Lower leg skin (tissue), 3 donors: ENCODE data around the gene CA10.

Experiments used
- POLR2A ChIP-seq, 2 donors: fragments of 450-650 bp; IDR thresholded peaks; one replicate each; pipeline ENCODE4 v1.6.1; 2016 to 2017; ENCODE audit warnings: antibody characterized with exemption in 2 of 2, mild to moderate bottlenecking in 1 of 2, moderate library complexity in 1 of 2
- TF ChIP-seq, protein P1 (sequence below), 3 donors: fragments of 450-650 bp; IDR thresholded peaks; one replicate each; pipeline ENCODE4 v1.5.1; 2016; ENCODE audit warnings: antibody characterized with exemption in 3 of 3, mild to moderate bottlenecking in 3 of 3, moderate library complexity in 2 of 3

DNA sequence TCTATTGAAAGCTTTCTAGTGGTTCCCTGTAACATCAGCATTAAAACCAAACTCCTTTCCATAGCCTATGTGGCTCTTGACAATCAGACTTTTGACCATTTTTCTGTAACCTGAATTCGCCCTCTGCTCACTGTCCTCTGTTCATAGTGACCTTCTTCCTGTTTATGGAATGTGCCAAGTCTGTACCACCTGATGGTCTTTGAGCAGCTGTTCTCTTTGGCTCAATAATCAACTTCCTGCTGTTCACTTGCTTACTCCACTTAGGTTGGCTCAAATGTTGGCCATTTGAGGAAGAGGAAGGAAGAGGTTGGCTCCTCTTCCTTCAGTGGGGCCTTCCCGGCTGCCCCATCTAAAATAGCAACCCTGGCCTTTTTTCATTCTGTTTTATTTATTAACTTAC is 251.5 kb downstream of the CA10 start:
- TF ChIP-seq, protein P1, sequence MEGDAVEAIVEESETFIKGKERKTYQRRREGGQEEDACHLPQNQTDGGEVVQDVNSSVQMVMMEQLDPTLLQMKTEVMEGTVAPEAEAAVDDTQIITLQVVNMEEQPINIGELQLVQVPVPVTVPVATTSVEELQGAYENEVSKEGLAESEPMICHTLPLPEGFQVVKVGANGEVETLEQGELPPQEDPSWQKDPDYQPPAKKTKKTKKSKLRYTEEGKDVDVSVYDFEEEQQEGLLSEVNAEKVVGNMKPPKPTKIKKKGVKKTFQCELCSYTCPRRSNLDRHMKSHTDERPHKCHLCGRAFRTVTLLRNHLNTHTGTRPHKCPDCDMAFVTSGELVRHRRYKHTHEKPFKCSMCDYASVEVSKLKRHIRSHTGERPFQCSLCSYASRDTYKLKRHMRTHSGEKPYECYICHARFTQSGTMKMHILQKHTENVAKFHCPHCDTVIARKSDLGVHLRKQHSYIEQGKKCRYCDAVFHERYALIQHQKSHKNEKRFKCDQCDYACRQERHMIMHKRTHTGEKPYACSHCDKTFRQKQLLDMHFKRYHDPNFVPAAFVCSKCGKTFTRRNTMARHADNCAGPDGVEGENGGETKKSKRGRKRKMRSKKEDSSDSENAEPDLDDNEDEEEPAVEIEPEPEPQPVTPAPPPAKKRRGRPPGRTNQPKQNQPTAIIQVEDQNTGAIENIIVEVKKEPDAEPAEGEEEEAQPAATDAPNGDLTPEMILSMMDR (IDR thresholded peaks at IDR 0.05), result no peak
- no peak for TF ChIP-seq POLR2A (IDR thresholded peaks at IDR 0.05)
